Activated CD4-positive, alpha-beta T cell treated with anti-CD3 and anti-CD28 coated beads for 36 hours (primary cell): ENCODE measurements around the gene IL4R. TPM values are rescaled to one million over a fixed set of nuclear protein-coding genes. Genes with fewer than 3 reads are reported as not detected.
"Not testable (repeated sequence)": the region's sequence is repeated elsewhere in the genome, so short reads cannot be mapped to it uniquely, and the experiment has no call there.

Experiments
- ATAC-seq: fragments of 200-7000 bp; cut with Tn5 transposase; one replicate; pipeline ENCODE4 v1.10.0; 2021; ENCODE audit warnings: mild to moderate bottlenecking, moderate library complexity
- CTCF ChIA-PET: fragments of 350-600 bp; sonication (Branson Sonifier 250); formaldehyde crosslinking; loops from one replicate; lab custom pipeline; 2021; ENCODE audit warnings: antibody characterized with exemption; lab: Charles Lee
- POLR2A ChIA-PET: fragments of 350-600 bp; sonication (Branson Sonifier 250); formaldehyde crosslinking; loops from one replicate; lab custom pipeline; 2021; ENCODE audit warnings: antibody characterized with exemption, inconsistent platforms; lab: Charles Lee
- DNase-seq: peaks from one replicate; pipeline ENCODE4 v3.0.0-alpha.2; 2020
- H3K27ac Mint-ChIP-seq: one replicate; pipeline ENCODE4 v1.8.0; 2021; ENCODE audit warnings: mixed read lengths
- H3K27me3 Mint-ChIP-seq: one replicate; pipeline ENCODE4 v1.8.0; 2021; ENCODE audit warnings: mixed read lengths
- H3K36me3 Mint-ChIP-seq: one replicate; pipeline ENCODE4 v1.8.0; 2021; ENCODE audit warnings: low read depth, mixed read lengths
- H3K4me1 Mint-ChIP-seq: one replicate; pipeline ENCODE4 v1.8.0; 2021; ENCODE audit warnings: mixed read lengths
- H3K4me3 Mint-ChIP-seq: one replicate; pipeline ENCODE4 v1.8.0; 2021; ENCODE audit warnings: mild to moderate bottlenecking, moderate library complexity, mixed read lengths
- H3K9me3 Mint-ChIP-seq: one replicate; pipeline ENCODE4 v1.8.0; 2021; ENCODE audit warnings: low read depth, mixed read lengths
- intact Hi-C, 2 experiments: fragments of 100-400 bp; cut with DNase I in 1 of 2; cut with micrococcal nuclease in 1 of 2; formaldehyde crosslinking; loops; one replicate each; pipeline versions ENCODE4 v1.14.2 to v1.15.1; 2022 to 2024; cut with DNase I, micrococcal nuclease
- total RNA-seq, 2 experiments: library from RNA; stranded (reverse); gene quantifications; one replicate each; pipeline ENCODE4 v1.2.3, GENCODE V29; 2021

Gene IL4R
- total RNA-seq, 2 experiments from 2014 or later = 185 to 229 TPM

DNA sequence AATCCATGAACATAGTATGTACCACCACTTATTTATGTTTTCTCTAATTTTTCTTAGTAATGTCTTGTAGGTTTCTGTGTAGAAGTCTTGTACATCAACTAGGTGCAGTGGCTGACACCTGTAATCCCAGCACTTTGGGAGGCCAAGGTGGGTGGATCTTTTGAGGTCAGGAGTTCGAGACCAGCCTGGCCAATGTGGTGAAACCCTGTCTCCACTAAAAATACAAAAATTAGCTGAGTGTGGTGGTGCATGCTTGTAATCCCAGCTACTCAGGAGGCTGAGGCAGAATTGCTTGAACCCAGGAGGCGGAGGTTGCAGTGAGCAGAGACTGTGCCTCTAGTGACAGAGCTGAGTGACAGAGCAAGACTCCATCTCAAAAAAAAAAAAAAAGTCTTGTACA lies 96.2 kb downstream of the IL4R start:
- H3K9me3 Mint-ChIP-seq, H3K27me3 Mint-ChIP-seq, ATAC-seq, DNase-seq, CTCF ChIA-PET: not testable (repeated sequence)
- POLR2A ChIA-PET = interaction anchor here (0.7 kb wide), 2 partner anchors 157 to 171 kb away, joined by 3 to 8 read pairs; no protein-coding TSS in a partner anchor
- peaks cover 86% of the 10 kb centered on the region for H3K4me1 Mint-ChIP-seq
- intact Hi-C loops = loop anchor here (2.0 to 10.0 kb wide), 5 partner anchors 41 to 813 kb away; no protein-coding TSS in a partner anchor
- H3K36me3 Mint-ChIP-seq = peaks cover 87% of the 10 kb centered on the region
- H3K4me3 Mint-ChIP-seq = peak overlapping the region; percentile 42
- peak overlapping the region; percentile 86 for H3K27ac Mint-ChIP-seq

DNA sequence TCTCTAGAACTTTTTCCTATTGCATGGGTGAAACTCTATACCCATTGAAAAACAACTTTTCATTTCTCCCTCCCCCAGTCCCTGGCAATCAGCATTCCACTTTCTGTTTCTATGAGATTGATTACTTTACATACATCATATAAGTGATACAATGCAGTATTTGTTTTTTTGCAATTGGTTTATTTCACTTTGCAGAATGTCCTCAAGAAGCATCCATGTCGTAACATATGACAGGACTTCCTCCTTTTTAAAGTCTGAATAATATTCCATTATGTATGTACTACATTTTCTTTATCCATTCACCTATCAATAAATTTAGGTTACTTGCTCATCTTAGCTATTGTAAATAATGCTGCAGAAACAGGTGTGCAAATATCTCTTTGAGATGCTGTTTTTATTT lies 97.0 kb downstream of the IL4R start:
- intact Hi-C loops = no loop called here
- POLR2A ChIA-PET = interaction anchor here (0.7 kb wide), 2 partner anchors 158 to 172 kb away, joined by 3 to 8 read pairs; no protein-coding TSS in a partner anchor
- Mint-ChIP-seq H3K27me3 (no peaks in the 10 kb centered on the region), H3K4me3 (peak overlapping the region; percentile 42), H3K9me3 (peaks cover 8% of the 10 kb centered on the region), H3K4me1 (peaks cover 92% of the 10 kb centered on the region), H3K36me3 (peaks cover 91% of the 10 kb centered on the region), H3K27ac (peak overlapping the region; percentile 86)
- CTCF ChIA-PET = interaction anchor here (0.6 to 0.9 kb wide), 2 partner anchors 92 to 137 kb away, joined by 3 read pairs; no protein-coding TSS in a partner anchor
- DNase-seq = no peak
- no peak for ATAC-seq

DNA sequence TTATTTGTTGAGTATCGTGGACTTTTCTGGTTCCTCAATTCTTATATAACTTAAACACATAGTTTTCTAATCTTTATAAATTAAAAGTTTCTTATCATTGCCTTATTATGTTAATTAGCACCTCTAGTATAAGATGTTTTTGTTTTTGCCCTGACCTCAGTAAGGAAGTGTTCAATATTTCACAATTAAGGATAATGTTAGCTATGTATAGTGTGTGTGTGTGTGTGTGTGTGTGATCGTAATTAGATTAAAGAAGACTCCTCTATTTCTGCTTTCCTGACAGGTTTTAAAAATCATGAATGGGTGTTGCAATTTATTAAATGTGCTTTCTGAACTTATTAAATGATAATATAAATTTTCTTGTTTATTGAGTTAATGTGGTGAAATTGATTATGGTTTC lies 100.2 kb downstream of the IL4R start:
- H3K36me3 Mint-ChIP-seq = peaks cover 86% of the 10 kb centered on the region
- H3K27ac Mint-ChIP-seq = peak overlapping the region; percentile 39
- ATAC-seq (no peak), DNase-seq (no peak)
- H3K4me3 Mint-ChIP-seq = no peak overlapping the region
- peaks cover 79% of the 10 kb centered on the region for H3K4me1 Mint-ChIP-seq
- H3K9me3 Mint-ChIP-seq = peaks cover 8% of the 10 kb centered on the region
- POLR2A ChIA-PET = no interaction called here
- intact Hi-C loops = no loop called here
- CTCF ChIA-PET = no interaction called here
- no peaks in the 10 kb centered on the region for H3K27me3 Mint-ChIP-seq

Other genes with a start within 250 kb of the IL4R start
- gene C16orf82, start 247.0 kb upstream of the IL4R start, total RNA-seq = not detected
- gene KDM8, start 110.4 kb upstream of the IL4R start, total RNA-seq = 10 to 100 TPM in 1 of 2 experiments, 1 to 10 TPM in 1; 9.8 to 10.4 TPM
- gene NSMCE1, start 45.2 kb upstream of the IL4R start, total RNA-seq = 100 to 1,000 TPM; 110 to 127 TPM
- gene IL21R, start 88.2 kb downstream of the IL4R start, total RNA-seq = 10 to 100 TPM; 61.8 to 73.5 TPM
- 10 to 100 TPM; 48.8 to 50.7 TPM for gene GTF3C1, start 235.9 kb downstream of the IL4R start, total RNA-seq
- gene KATNIP, start 236.2 kb downstream of the IL4R start, total RNA-seq = 10 to 100 TPM; 12.3 to 12.8 TPM